Limb (tissue), 2 donors: Measurements from ENCODE around the gene RESF1.

ENCODE experiments used
- DNase-seq, 2 donors: peaks; one replicate each; pipeline ENCODE4 v3.0.0-alpha.2; 2016; ENCODE audit errors: extremely low spot score in 2 of 2

The RESF1 gene

DNA sequence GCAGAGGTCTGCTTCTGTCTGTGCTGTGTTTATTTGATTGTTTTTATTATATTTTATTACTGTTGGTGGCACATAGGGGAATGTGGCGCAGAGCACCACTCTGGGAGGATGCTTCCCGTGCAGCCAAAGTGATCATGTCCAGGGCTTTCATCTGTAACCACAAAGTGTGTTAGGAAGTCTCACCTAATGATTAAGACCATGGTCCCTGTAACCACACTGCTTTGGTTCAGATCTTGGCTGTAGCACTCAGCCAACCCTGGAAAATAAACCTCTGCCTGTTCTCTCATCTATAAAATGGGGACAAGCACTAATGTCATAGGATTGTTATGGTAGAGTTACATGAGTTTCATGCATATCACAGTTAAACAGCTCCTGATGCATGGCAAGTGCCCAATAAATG, 1.9 kb downstream of the RESF1 start:
- no peak for DNase-seq

GRCh38 chr12:31962076-31962475, 2.9 kb downstream of the RESF1 start:
- DNase-seq: no peak

- no peak for DNase-seq
Measured at GRCh38 chr12:31964280-31964679, 5.1 kb downstream of the RESF1 start.

GRCh38 chr12:31965090-31965489, 5.9 kb downstream of the RESF1 start:
- no peak for DNase-seq

- DNase-seq: no peak
Measured at GRCh38 chr12:31966558-31967205, 7.5 kb downstream of the RESF1 start.

GRCh38 chr12:31967539-31967938, 8.3 kb downstream of the RESF1 start:
- no peak for DNase-seq

DNA sequence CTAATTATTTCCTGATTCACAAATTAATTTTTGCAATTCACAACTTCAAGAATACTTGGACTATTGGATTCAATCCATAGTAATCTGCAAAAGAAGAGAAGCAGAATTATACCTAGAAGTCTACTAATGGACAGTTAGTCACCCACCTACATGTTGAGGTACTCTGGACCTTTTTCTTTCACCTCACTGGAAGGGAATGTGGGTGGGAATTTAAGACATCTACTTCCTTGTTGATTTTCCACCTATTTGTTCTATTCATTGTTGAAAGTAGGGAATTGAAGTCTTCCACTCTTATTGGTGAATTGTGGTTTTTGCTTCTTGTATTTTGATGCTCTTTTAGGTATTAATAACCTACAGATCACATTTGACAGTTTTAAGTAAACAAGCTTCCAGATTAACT, 11.0 kb downstream of the RESF1 start:
- DNase-seq: no peak

GRCh38 chr12:31973818-31974217, 14.6 kb downstream of the RESF1 start:
- DNase-seq: no peak

GRCh38 chr12:31974673-31975072, 15.5 kb downstream of the RESF1 start:
- no peak for DNase-seq

DNA sequence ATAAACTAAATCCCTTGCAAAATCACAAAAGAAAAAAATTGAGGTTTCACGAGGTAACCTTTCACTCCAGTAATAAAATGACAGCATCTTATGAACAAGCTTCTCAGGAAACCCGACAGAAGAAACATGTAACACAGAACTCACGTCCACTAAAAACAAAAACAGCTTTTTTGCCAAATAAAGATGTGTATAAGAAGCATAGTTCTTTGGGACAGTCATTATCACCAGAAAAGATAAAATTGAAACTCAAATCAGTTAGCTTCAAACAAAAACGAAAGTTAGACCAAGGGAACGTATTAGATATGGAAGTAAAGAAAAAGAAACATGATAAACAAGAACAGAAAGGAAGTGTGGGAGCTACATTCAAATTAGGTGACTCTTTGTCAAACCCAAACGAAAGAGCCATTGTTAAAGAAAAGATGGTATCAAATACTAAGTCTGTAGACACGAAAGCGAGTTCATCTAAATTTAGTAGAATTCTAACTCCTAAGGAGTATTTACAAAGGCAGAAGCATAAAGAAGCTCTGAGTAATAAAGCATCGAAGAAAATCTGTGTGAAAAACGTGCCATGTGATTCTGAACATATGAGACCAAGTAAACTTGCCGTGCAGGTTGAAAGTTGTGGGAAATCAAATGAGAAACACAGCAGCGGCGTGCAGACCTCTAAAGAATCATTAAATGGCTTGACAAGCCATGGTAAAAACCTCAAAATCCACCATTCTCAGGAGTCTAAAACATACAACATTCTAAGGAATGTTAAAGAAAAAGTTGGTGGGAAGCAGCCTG, 25.8 kb downstream of the RESF1 start:
- DNase-seq: no peak

- DNase-seq: no peak
Measured at GRCh38 chr12:31985832-31986231, 26.6 kb downstream of the RESF1 start.

GRCh38 chr12:31989571-31990362, 30.6 kb downstream of the RESF1 start:
- DNase-seq: no peak

DNA sequence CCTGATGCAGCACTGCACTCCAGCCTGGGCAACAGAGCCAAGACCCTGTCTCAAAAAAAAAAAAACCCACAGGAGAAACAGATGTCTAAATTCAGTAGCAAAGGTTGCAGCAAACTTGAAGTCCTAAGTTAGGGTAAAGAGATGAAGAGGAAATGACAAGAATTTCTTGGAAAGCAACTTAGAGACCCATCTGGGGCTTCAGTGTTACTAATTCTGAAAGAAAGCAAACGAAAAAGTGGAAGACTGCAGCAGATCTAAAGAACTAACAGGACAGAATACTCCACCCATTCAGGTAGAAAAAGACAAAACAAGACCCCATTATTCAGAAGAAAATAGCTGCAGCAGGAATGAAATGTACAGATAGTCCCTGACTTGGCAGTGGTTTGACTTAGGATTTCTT, 31.9 kb downstream of the RESF1 start:
- no peak for DNase-seq

DNA sequence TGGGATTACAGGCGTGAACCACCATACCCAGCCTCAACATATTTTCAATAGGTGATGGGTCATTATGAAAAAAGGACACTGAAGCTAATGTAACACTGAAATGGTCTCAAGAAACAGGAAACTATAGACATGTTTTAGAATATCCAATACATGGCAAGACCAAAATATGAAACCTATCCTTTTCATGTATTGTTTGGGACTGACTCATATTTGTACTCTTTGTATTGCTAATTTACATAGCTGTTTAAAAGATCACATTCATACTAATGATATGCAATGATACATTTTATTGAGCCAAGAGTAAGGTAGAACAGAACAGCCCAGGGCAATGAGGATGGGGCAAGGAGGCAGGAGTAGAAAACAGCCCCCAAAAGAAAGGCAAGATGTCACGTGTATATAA, 32.6 kb downstream of the RESF1 start:
- no peak for DNase-seq

- no peak for DNase-seq
Measured at GRCh38 chr12:31999692-32000091, 40.5 kb downstream of the RESF1 start.

DNA sequence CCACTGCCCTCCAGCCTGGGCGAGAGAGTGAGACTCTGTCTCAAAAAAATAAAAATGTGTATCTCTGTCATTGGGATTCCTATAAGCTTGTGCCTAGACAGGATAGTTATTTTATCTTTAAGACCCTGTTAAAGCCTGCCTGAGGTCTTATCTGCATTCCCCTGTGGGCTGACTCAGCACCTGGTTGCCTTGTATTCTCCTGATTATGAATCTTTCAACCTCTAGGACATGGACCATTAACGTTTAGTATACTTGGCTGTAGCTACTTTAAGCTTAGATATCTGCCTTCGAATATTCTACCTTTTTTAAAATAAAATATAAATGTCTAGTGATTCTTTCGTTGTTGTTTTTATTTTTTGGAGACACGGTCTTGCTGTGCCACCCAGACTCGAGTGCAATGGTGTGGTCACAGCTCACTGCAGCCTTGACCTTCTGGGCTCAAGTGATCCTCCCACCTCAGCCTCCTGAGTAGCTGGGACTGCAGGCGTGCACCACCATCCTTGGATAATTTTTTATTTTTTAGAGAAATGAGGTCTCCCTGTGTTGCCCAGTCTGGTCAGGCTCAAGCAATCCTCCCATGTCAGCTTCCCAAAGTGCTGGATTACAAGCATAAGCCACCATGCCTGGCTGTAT, 41.3 kb downstream of the RESF1 start:
- DNase-seq: no peak

- no peak for DNase-seq
Measured at GRCh38 chr12:32002848-32003493, 43.8 kb downstream of the RESF1 start.

DNA sequence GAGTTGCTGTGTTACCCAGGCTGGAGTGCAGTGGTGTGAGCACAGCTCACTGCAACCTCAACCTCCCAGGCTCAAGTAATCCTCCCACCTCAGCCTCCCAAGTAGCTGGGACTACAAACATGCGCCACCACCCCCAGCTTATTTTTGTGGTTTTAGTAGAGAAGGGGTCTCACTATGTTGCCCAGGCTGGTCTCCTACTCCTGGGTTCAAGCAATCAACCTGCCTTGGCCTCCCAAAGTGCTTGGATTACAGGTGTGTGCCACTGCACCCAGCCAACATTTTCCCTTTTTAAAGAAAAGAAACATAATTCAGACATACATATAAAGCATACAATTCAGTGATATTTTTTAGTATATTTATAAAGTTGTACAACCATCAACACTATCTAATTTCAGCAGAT, 44.4 kb downstream of the RESF1 start:
- no peak for DNase-seq

DNA sequence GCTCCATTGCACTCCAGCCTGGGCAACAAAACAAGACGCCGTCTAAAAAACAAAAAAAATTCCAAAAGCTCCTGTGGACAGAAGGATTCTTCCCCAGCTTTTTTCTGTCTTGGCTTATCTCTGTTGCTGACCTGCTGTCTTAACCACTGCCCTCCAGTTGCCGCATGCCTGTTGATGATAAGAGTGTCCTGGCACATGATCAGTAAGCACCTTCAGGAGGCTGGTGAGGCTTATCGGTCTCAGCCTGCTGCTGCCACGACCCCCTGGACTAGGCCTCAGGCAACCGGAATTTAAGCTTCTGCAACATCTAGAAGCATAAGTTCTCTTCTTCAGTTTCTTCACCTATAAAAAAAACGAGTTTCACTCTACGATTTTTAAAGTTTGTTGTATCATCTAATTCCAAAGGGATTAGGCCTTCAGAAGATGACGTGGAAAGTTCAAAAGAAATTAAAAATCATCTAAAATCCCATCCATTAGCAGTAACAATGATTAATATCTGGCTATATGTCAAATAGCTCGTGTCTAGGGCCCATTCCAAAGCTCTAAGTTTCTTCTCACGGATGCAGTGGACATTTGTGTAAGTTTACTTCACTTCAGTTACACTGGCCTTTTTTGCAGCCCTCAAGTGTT, 46.4 kb downstream of the RESF1 start:
- no peak for DNase-seq
